GM23248 (cell line): ENCODE data around the gene FUT9.

Source experiments
- EZH2 ChIP-seq: fragments of 200-600 bp; sonication (generic); IDR thresholded peaks from 2 replicates; pipeline ENCODE4 v1.6.1; 2018; ENCODE audit warnings: antibody characterized with exemption, mild to moderate bottlenecking; ENCODE audit not compliant: insufficient read depth, poor library complexity, severe bottlenecking
- EZH2phosphoT487 ChIP-seq: fragments of 200-600 bp; sonication (generic); IDR thresholded peaks from 2 replicates; pipeline ENCODE4 v1.6.1; 2018; ENCODE audit warnings: antibody characterized with exemption, moderate library complexity, mild to moderate bottlenecking, low read depth; ENCODE audit not compliant: insufficient read depth

- no peak for TF ChIP-seq EZH2
- no peak for TF ChIP-seq EZH2phosphoT487
Measured at GRCh38 chr6:96094077-96094476, 78.3 kb downstream of the FUT9 start.
